ENCODE measurements around the gene MCM7.
A peak's percentile ranks its signal among the peaks of the same experiment; 100 is the strongest.

MCM7 gene

DNA sequence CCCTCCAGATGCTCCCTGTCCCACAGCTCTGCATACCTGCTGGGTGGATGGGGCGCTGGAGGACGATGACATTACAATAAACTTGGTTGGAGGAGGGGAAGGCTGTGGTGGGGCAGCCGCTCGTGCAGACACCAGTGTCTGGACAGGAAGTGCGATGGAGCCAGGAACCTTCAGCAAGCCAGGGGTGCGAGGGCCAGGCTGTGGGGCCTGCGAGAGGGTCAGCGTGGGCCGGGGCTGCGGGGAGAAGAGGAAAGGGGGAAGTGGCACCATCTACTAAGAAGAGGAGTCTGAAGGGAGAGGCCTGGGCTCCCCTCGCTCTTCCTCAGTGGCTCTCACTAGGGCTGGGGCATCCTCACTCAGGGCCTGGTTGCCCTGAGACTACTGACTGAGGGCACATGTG is 6.7 kb upstream of the MCM7 start:
- in situ Hi-C loops (cut with HindIII; ENCODE audit: low pct_ligation_motif_present, low sequenced_read_pairs), result no loop called here
- H3K27me3 ChIP-seq (replicated peaks), result no peaks in the 10 kb centered on the region
- TF ChIP-seq, protein P1, sequence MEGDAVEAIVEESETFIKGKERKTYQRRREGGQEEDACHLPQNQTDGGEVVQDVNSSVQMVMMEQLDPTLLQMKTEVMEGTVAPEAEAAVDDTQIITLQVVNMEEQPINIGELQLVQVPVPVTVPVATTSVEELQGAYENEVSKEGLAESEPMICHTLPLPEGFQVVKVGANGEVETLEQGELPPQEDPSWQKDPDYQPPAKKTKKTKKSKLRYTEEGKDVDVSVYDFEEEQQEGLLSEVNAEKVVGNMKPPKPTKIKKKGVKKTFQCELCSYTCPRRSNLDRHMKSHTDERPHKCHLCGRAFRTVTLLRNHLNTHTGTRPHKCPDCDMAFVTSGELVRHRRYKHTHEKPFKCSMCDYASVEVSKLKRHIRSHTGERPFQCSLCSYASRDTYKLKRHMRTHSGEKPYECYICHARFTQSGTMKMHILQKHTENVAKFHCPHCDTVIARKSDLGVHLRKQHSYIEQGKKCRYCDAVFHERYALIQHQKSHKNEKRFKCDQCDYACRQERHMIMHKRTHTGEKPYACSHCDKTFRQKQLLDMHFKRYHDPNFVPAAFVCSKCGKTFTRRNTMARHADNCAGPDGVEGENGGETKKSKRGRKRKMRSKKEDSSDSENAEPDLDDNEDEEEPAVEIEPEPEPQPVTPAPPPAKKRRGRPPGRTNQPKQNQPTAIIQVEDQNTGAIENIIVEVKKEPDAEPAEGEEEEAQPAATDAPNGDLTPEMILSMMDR (IDR thresholded peaks at IDR 0.05; ENCODE audit: low read depth, low read length, missing control alignments), result no peak
- no peak overlapping the region for H3K27ac ChIP-seq
- peaks cover 40% of the 10 kb centered on the region for H3K36me3 ChIP-seq (replicated peaks)
- H3K4me3 ChIP-seq (ENCODE audit: low read depth, low read length), result no peak overlapping the region
- no peak for DNase-seq

DNA sequence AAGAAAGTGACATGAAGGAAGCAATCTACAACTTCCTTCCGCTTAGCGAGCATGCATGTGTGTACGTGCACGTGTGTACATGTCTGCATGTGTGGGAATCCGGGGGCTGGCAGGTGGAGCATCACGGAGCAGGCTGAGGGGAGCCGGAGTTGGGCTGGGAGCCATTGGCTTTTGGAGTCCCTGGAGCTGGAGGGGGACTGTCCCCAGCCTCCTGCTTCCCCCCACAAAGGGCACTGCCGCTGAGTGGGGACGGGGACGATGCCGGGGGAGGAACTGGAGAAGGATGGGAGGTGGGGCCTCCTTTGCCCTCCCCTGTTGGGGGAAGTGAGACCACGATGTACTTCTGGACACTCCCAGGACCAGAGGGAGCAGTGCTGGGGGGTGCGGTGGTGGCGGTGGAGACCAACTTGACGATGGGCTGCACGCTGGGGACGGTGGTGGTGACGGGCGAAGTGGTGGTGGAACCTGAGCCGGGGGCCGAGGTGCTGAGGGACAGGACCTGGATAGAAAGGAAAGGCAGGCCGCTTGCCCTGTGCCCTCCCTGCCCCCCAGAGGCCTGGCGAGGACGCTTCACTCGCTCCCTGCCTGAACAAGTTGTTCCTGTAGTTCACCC is 6.0 kb upstream of the MCM7 start:
- Histone ChIP-seq H3K27ac (no peak overlapping the region), H3K4me3 (ENCODE audit: low read depth, low read length) (no peak overlapping the region), H3K27me3 (replicated peaks) (no peaks in the 10 kb centered on the region), H3K36me3 (replicated peaks) (peaks cover 33% of the 10 kb centered on the region)
- TF ChIP-seq, protein P1 (IDR thresholded peaks at IDR 0.05; ENCODE audit: low read depth, low read length, missing control alignments), result no peak
- no peak for DNase-seq
- in situ Hi-C loops (cut with HindIII; ENCODE audit: low pct_ligation_motif_present, low sequenced_read_pairs), result no loop called here

DNA sequence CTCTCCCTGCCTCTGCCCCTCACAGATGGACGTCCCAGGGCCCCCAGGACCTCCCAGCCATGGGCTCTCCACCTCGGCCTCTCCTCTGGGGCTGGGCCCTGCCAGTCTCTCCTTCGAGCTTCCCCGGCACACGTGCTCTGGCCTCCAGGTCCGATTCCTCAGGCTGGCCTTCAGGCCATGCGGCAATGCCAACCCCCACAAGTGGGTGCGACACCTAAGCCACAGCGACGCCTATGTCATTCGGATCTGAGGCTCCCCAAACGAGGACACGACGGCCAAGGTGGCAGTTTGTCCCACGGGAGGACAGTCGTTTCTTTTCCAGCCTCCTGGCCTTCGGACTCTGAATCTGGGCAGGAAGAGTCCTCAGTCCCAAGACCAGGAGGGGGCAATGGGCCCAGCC is 5.4 kb upstream of the MCM7 start:
- no peaks in the 10 kb centered on the region for H3K27me3 ChIP-seq (replicated peaks)
- in situ Hi-C loops (cut with HindIII; ENCODE audit: low pct_ligation_motif_present, low sequenced_read_pairs), result no loop called here
- no peak for DNase-seq
- TF ChIP-seq, protein P1 (IDR thresholded peaks at IDR 0.05; ENCODE audit: low read depth, low read length, missing control alignments), result no peak
- peaks cover 29% of the 10 kb centered on the region for H3K36me3 ChIP-seq (replicated peaks)
- no peak overlapping the region for H3K4me3 ChIP-seq (ENCODE audit: low read depth, low read length)
- H3K27ac ChIP-seq, result no peak overlapping the region

- Histone ChIP-seq H3K4me3 (ENCODE audit: low read depth, low read length) (no peak overlapping the region), H3K27ac (no peak overlapping the region), H3K27me3 (replicated peaks) (no peaks in the 10 kb centered on the region), H3K36me3 (replicated peaks) (peaks cover 21% of the 10 kb centered on the region)
- TF ChIP-seq, protein P1 (IDR thresholded peaks at IDR 0.05; ENCODE audit: low read depth, low read length, missing control alignments), result no peak
- DNase-seq, result no peak
- in situ Hi-C loops (cut with HindIII; ENCODE audit: low pct_ligation_motif_present, low sequenced_read_pairs), result no loop called here
These were observed 4.3 kb upstream of the MCM7 start for GRCh38 chr7:100105534-100105933.

GRCh38 chr7:100102950-100103840 is 2.0 kb upstream of the MCM7 start:
- peak overlapping the region; percentile 81 for H3K4me3 ChIP-seq (ENCODE audit: low read depth, low read length)
- H3K27ac ChIP-seq, result peak overlapping the region; percentile 40
- H3K36me3 ChIP-seq (replicated peaks), result peaks cover 24% of the 10 kb centered on the region
- no peaks in the 10 kb centered on the region for H3K27me3 ChIP-seq (replicated peaks)
- DNase-seq, result peak; percentile 89
- TF ChIP-seq, protein P1 (IDR thresholded peaks at IDR 0.05; ENCODE audit: low read depth, low read length, missing control alignments), result peak; percentile 14
- in situ Hi-C loops (cut with HindIII; ENCODE audit: low pct_ligation_motif_present, low sequenced_read_pairs), result no loop called here

Measured in brain microvascular endothelial cell (primary cell).